ENCODE data around the gene RBBP7.

DNA sequence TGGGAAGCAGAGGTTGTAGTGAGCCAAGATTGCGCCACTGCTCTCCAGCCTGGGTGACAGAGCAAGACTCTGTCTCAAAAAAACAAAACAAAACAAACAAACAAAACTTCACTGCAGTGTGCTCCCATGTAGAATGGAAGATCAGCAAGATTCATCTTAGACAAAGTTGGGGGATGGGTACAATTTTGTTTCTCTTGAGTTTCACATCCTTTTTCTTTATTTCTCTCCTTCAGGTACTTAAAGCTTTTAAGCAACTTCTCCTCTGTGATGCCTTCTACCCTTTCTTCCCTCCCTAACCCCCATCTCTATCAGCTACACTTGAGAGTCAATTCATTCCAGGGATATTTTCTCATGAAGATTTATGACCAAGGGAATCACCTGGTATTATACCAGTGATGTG, 15.5 kb upstream of the RBBP7 start:
- TF ChIP-seq, protein P1, sequence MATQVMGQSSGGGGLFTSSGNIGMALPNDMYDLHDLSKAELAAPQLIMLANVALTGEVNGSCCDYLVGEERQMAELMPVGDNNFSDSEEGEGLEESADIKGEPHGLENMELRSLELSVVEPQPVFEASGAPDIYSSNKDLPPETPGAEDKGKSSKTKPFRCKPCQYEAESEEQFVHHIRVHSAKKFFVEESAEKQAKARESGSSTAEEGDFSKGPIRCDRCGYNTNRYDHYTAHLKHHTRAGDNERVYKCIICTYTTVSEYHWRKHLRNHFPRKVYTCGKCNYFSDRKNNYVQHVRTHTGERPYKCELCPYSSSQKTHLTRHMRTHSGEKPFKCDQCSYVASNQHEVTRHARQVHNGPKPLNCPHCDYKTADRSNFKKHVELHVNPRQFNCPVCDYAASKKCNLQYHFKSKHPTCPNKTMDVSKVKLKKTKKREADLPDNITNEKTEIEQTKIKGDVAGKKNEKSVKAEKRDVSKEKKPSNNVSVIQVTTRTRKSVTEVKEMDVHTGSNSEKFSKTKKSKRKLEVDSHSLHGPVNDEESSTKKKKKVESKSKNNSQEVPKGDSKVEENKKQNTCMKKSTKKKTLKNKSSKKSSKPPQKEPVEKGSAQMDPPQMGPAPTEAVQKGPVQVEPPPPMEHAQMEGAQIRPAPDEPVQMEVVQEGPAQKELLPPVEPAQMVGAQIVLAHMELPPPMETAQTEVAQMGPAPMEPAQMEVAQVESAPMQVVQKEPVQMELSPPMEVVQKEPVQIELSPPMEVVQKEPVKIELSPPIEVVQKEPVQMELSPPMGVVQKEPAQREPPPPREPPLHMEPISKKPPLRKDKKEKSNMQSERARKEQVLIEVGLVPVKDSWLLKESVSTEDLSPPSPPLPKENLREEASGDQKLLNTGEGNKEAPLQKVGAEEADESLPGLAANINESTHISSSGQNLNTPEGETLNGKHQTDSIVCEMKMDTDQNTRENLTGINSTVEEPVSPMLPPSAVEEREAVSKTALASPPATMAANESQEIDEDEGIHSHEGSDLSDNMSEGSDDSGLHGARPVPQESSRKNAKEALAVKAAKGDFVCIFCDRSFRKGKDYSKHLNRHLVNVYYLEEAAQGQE (IDR thresholded peaks at IDR 0.05; ENCODE audit: low read depth), result no peak
- TF ChIP-seq POLR2AphosphoS5 (IDR thresholded peaks at IDR 0.05; ENCODE audit: low read depth, low read length) (no peak), EZH2 (IDR thresholded peaks at IDR 0.05) (no peak), POLR2A (IDR thresholded peaks at IDR 0.05; ENCODE audit: borderline replicate concordance, extremely low read depth, insufficient read depth, insufficient read length) (no peak), EZH2phosphoT487 (IDR thresholded peaks at IDR 0.05; ENCODE audit: borderline replicate concordance) (no peak), JUND (IDR thresholded peaks at IDR 0.05) (no peak), FOSL1 (IDR thresholded peaks at IDR 0.05; ENCODE audit: low read depth) (no peak)
- TF ChIP-seq, protein P2, sequence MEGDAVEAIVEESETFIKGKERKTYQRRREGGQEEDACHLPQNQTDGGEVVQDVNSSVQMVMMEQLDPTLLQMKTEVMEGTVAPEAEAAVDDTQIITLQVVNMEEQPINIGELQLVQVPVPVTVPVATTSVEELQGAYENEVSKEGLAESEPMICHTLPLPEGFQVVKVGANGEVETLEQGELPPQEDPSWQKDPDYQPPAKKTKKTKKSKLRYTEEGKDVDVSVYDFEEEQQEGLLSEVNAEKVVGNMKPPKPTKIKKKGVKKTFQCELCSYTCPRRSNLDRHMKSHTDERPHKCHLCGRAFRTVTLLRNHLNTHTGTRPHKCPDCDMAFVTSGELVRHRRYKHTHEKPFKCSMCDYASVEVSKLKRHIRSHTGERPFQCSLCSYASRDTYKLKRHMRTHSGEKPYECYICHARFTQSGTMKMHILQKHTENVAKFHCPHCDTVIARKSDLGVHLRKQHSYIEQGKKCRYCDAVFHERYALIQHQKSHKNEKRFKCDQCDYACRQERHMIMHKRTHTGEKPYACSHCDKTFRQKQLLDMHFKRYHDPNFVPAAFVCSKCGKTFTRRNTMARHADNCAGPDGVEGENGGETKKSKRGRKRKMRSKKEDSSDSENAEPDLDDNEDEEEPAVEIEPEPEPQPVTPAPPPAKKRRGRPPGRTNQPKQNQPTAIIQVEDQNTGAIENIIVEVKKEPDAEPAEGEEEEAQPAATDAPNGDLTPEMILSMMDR (IDR thresholded peaks at IDR 0.05 in 2 of 3, conservative IDR thresholded peaks at IDR 0.05 in 1 of 3; ENCODE audit: borderline replicate concordance in 1 of 3, insufficient read depth in 1 of 3, low read depth in 2 of 3, low read length in 2 of 3), result no peak
- TF ChIP-seq, protein P3, sequence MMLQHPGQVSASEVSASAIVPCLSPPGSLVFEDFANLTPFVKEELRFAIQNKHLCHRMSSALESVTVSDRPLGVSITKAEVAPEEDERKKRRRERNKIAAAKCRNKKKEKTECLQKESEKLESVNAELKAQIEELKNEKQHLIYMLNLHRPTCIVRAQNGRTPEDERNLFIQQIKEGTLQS (IDR thresholded peaks at IDR 0.05), result no peak

Data from HCT116 (cell line).